Testis (tissue), 3 donors: Measurements from ENCODE around the gene PRKCG. TPM values are rescaled to one million over a fixed set of nuclear protein-coding genes. Genes with fewer than 3 reads are reported as not detected.

ENCODE experiments used
- DNase-seq: peaks from one replicate; pipeline ENCODE4 v3.0.0-alpha.2; 2019
- H3K27ac ChIP-seq, 2 donors: fragments of 200-600 bp; sonication (generic); one replicate each; pipeline ENCODE4 v1.5.1; 2019
- H3K27me3 ChIP-seq: fragments of 200-600 bp; sonication (generic); one replicate; pipeline ENCODE4 v1.5.1; 2019
- H3K36me3 ChIP-seq: fragments of 200-600 bp; sonication (generic); one replicate; pipeline ENCODE4 v1.5.1; 2017; ENCODE audit warnings: low read depth; ENCODE audit errors: missing control alignments
- H3K4me1 ChIP-seq: fragments of 200-600 bp; sonication (generic); one replicate; pipeline ENCODE4 v1.5.1; 2019
- H3K4me3 ChIP-seq, 2 donors: fragments of 200-600 bp; sonication (generic); one replicate each; pipeline ENCODE4 v1.5.1; 2017 to 2019
- H3K9me3 ChIP-seq: fragments of 200-600 bp; sonication (generic); one replicate; pipeline ENCODE4 v1.5.1; 2017
- POLR2A ChIP-seq: fragments of 450-650 bp; IDR thresholded peaks from one replicate; pipeline ENCODE4 v1.6.1; 2017; ENCODE audit warnings: antibody characterized with exemption, mild to moderate bottlenecking, moderate library complexity
- WGBS, 2 donors: methylation state at CpG; one replicate each; pipeline ENCODE4 v1.1.5; 2018; 5-methylcytosine and 5-hydroxymethylcytosine counted together
- intact Hi-C: fragments of 100-400 bp; cut with DNase I; formaldehyde crosslinking; loops from one replicate; pipeline ENCODE4 v1.15.1; 2023; ENCODE audit warnings: low total_unique reads
- polyA plus RNA-seq: library from polyadenylated mRNA; stranded (reverse); fragments of 350-450 nt; fragmentation: Illumina TruSeq; extraction: RNeasy Lipid Tissue Mini Kit (QIAGEN cat#74804); gene quantifications from one replicate; pipeline ENCODE4 v1.2.3, GENCODE V29; 2014; ENCODE audit warnings: low read depth, low replicate concordance; ENCODE audit not compliant: insufficient read depth
- total RNA-seq, 2 donors: library from RNA; depleted of rRNA; stranded (reverse); fragments of >200 nt; gene quantifications; one replicate each; pipeline ENCODE4 v1.2.3, GENCODE V29; 2016
- TF ChIP-seq, protein P1 (sequence below), 3 experiments: fragments of 450-650 bp in 2 of 3; fragments of 200-600 bp in 1 of 3; sonication (generic) in 1 of 3; IDR thresholded peaks; one replicate each; pipeline ENCODE4 v1.5.1; 2016 to 2019; ENCODE audit warnings: antibody characterized with exemption in 3 of 3, mild to moderate bottlenecking in 2 of 3, moderate library complexity in 1 of 3

The PRKCG gene
- total and polyA plus RNA-seq, 3 donors from 2014 or later, result 3.7 to 10.6 (median 4.3) TPM

DNA sequence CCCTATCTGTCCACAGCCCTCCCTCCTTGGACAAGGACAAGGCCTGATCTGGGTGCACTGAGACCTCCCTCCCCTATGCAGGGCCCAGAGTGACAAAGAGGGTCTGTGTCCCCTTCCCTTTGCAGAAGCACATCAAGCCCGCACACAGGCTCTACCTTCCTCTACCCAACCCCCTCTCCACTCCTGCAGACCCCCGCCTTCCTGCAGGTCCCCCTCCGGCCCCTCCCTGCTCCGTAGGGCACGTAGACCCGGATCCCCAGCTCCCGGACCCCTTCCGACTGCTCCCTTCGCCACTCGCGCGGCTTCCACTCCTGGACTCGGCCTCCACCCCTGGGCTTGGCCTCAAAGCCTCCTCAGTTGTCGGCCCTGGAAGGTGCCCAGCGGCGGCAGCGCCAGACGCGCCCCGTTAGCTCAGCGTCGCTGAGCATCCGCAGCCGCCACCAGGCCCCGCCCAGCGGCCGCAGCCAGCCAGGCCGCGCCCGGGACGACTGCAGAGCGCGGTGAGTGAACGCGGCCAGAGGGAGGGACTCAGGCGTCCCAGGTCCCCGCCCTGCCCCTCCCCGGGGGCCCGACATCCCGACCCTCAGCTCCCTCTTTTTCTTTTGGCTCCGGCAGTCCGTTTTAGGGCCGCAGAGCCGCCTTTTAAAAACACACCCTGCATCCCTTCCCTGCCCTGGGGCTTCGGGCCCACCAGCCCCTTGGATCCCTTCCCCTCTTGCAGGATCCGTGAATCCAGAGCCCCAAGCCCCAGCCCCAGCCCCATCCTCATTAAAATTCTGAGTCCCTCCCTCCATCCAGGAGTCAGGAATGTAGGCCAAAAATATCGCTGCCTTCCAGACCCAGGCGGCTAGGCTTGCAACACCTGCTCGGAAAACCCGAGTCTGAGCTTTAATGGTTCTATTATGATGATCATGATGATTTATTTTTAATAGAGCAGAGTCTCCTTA is 15.8 kb upstream of the PRKCG start:
- intact Hi-C loops, result no loop called here
- Histone ChIP-seq H3K27me3 (no peaks in the 10 kb centered on the region), H3K36me3 (no peaks in the 10 kb centered on the region), H3K9me3 (no peaks in the 10 kb centered on the region), H3K27ac (peak overlapping the region in 1 of 2 donors; percentile 79), H3K4me3 (peak overlapping the region; percentile 34 to 61), H3K4me1 (peaks cover 18% of the 10 kb centered on the region)
- no peak for TF ChIP-seq POLR2A
- TF ChIP-seq, protein P1, sequence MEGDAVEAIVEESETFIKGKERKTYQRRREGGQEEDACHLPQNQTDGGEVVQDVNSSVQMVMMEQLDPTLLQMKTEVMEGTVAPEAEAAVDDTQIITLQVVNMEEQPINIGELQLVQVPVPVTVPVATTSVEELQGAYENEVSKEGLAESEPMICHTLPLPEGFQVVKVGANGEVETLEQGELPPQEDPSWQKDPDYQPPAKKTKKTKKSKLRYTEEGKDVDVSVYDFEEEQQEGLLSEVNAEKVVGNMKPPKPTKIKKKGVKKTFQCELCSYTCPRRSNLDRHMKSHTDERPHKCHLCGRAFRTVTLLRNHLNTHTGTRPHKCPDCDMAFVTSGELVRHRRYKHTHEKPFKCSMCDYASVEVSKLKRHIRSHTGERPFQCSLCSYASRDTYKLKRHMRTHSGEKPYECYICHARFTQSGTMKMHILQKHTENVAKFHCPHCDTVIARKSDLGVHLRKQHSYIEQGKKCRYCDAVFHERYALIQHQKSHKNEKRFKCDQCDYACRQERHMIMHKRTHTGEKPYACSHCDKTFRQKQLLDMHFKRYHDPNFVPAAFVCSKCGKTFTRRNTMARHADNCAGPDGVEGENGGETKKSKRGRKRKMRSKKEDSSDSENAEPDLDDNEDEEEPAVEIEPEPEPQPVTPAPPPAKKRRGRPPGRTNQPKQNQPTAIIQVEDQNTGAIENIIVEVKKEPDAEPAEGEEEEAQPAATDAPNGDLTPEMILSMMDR (IDR thresholded peaks at IDR 0.05), result no peak
- peak; percentile 57 for DNase-seq
- 2 to 3% methylated on average over 30 to 50 of the region's 50 CpGs for WGBS, 2 donors

DNA sequence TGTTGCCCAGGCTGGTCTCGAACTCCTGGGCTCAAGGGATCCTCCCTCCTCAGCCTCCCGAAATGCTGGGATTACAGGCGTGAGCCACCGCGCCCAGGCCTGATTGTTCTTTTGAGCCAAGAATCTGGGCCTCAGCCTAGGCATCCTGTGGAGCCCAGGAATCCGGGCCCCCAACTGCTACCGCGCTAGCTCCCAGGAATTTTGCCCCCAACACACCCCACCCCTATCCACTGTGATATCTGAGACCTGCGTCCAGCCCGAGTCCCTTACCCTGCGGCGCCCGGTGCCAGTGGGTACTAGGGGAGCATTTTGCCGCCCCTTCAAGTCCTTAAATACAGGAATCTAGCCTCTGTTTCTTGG is 15.2 kb upstream of the PRKCG start:
- intact Hi-C loops, result no loop called here
- TF ChIP-seq, protein P1 (IDR thresholded peaks at IDR 0.05), result no peak
- no peak for TF ChIP-seq POLR2A
- H3K27me3 ChIP-seq, result no peaks in the 10 kb centered on the region
- H3K36me3 ChIP-seq, result no peaks in the 10 kb centered on the region
- H3K4me1 ChIP-seq, result peaks cover 18% of the 10 kb centered on the region
- peak overlapping the region; percentile 61 to 80 for H3K4me3 ChIP-seq
- WGBS, 2 donors, result 7 to 13% methylated on average over 9 to 14 of the region's 14 CpGs
- DNase-seq, result no peak
- no peaks in the 10 kb centered on the region for H3K9me3 ChIP-seq
- peak overlapping the region; percentile 79 to 94 for H3K27ac ChIP-seq

DNA sequence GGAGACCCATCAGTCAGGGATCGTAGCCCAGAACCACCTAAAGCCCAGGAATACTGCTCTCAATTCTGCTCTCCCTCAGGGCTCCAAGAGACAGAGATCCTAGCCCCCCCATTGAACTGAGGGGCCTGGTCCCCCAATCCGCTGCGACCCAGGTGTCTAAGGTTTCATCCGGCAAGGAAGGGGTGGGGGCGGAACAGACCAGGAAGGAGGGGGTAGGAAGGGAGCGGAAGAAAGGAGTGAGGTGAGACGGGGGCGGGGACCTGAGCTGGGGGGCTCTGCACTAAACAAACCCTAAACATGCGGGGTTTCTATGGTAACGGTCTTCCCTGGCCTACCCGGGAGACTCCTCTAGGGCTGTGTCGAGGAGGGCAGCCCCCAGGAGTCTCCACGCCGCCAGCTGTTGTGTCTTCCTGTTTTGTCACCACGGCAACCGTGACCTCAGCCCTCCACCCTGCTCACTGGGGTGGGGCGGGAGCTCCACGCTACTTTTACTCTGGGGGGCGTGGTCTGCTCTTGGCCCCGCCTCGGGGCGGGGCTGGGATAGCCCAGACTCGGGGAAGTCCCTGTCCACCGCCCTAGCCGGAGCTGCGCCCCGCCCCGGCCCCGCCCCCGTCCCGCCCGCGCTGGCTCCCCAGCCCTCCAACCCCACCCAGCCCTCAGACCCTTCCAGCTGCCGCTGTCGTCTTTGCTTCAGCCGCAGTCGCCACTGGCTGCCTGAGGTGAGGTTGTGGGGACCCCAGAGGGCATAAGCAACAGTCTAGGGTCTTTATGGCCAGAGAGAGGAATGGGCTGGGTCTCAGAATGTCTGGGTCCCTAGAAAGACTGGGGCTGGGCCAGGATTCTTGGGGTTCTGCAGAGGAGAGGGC is 14.5 kb upstream of the PRKCG start, which contains the start of gene MYADM:
Gene MYADM (plus strand): TSS at position 659 of the 866 bp plus-strand sequence. CDS start 5,647 bp downstream, outside the sequence.
- intact Hi-C loops, result no loop called here
- WGBS, 2 donors, result 3% methylated on average over 15 to 22 of the region's 37 CpGs
- H3K9me3 ChIP-seq, result no peaks in the 10 kb centered on the region
- peaks cover 18% of the 10 kb centered on the region for H3K4me1 ChIP-seq
- peak within 1 kb of the TSS; percentile 61 to 80 for H3K4me3 ChIP-seq
- DNase-seq, result peak; percentile 97
- H3K36me3 ChIP-seq, result no peaks in the 10 kb centered on the region
- TF ChIP-seq, protein P1 (IDR thresholded peaks at IDR 0.05), result no peak
- TF ChIP-seq POLR2A, result peak; percentile 34
- H3K27ac ChIP-seq, result peak within 1 kb of the TSS; percentile 94 to 95
- no peaks in the 10 kb centered on the region for H3K27me3 ChIP-seq

DNA sequence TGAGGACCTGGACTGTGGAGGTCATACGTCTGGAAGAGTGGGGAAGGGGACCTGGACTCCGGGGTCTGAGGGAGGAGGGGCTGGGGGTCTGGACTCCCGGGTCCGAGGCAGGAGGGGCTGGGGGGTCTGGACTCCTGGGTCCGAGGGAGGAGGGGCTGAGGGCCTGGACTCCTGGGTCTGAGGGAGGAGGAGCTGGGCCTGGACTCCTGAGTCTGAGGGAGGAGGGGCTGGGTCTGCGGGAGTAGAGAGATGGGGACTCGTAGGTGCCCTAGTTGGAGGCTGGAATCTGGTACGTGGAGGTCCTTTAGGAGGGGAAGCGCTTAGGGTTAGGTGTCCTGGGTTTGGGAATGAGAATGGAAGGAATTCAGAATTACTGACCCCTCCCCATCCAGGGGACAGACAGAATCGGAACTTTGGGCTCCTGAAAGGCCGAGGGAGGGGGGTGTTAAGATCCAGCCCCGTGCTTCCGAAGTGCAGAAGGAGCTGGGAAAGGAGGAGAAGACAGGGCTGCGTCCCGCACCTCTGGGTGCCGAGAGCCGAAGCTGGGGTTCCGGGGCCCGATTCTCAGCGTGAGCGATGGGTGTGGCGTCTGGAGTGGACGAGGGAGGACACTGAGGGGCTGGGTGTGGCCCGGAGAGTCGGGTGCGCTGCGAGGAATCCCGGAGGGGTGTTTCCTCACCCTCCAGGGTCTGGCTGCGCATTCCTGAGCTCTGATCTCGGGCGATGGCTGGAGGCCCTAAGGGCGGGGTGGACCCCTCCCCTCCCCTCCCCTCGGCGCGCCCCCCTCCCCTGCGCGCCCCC is 13.7 kb upstream of the PRKCG start:
- no peaks in the 10 kb centered on the region for H3K36me3 ChIP-seq
- intact Hi-C loops, result no loop called here
- peak; percentile 40 for DNase-seq
- H3K4me3 ChIP-seq, result peak overlapping the region; percentile 61 to 80
- H3K9me3 ChIP-seq, result no peaks in the 10 kb centered on the region
- TF ChIP-seq POLR2A, result no peak
- TF ChIP-seq, protein P1 (IDR thresholded peaks at IDR 0.05), result no peak
- H3K27me3 ChIP-seq, result no peaks in the 10 kb centered on the region
- WGBS, 2 donors, result 0 to 1% methylated on average over 28 to 32 of the region's 37 CpGs
- H3K27ac ChIP-seq, result peak overlapping the region; percentile 94 to 95
- peaks cover 18% of the 10 kb centered on the region for H3K4me1 ChIP-seq
